AG08396 (cell line): ENCODE data around the gene RARRES2.
A peak's percentile ranks its signal among the peaks of the same experiment; 100 is the strongest.
"Not testable (repeated sequence)": the region's sequence is repeated elsewhere in the genome, so short reads cannot be mapped to it uniquely, and the experiment has no call there.

Source experiments
- DNase-seq: peaks from one replicate; pipeline ENCODE4 v3.0.0; 2012; ENCODE audit warnings: low spot score, mixed read lengths

Gene RARRES2

DNA sequence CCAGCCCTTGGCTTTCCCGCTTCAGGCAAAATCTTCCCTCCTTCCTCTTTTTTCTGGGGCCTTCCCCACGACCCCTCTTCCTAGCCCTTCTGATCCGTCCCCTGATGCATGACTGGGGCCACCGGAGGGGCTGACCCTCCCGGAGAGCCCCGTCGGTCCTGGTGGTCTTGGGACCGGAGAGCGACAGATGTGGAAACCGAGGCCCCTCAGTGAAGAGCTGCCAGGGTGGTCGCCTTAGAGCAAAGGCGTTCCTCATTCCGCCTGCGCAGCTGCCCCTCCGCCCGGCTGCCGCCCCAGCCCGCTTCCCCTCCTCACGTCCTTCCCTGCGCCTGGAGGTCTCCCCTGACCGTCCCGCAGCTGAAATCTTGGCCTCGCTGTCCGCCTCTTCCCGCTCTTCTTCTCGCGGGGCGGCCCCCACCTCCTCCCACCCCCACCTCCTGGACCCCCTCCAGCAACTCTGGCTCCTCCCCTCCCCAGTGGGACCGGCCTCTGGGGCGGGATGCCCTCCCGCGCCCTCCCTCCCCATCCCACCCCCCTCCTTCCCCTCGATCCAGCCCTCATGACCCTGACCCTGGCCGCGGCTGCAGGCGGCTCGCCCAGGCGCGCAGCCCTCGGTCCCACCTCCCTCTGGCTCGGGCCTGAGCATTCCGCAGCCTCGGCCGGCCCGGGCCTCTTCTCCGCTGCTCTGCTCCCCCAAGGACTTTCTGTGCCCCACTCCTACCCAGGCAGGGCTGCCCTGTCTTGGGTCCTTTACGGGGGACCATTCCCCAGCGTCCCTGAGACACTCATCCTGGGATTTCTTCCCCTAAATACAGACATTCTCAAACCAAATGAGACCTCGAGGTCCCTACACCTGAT lies at the start of gene RARRES2:
TSS of gene RARRES2 (minus strand) at position 367 of the 858 bp plus-strand sequence. CDS start 1,020 bp downstream, outside the sequence.
- peak; percentile 44 for DNase-seq

DNA sequence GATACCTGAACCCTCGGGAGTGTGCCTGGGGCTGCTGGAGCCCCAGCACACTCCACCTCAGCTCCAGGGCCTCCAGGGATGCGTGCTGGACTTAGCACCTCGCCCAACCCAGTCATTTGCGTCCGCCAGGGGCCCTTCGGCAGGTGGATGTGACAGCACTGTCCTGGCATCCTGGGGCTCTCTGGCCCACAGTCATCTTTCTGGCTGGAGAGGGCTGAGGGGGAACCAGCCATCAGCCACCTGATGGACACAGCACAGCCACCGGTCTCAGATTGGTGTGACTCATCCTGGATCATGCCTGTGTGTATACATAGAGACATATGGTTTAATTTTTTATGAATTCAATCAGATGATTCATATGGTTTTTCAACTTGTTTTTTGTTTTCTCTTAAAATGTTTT lies 48.8 kb upstream of the RARRES2 start:
- DNase-seq = no peak

DNA sequence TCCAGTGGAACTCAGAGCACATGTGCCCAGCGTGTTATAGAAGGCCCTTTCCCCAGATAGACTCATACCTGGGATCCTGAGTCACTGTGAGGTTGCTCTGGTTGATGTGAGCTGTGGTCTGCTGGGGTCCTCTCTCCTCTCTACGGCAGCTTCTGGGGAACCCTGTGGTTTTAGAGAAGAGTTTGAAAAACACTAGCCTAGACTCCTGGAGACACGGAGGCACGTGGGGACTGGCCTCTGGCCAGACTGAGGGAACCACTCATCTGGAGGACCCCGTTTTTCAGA lies 48.0 kb upstream of the RARRES2 start:
- no peak for DNase-seq

DNA sequence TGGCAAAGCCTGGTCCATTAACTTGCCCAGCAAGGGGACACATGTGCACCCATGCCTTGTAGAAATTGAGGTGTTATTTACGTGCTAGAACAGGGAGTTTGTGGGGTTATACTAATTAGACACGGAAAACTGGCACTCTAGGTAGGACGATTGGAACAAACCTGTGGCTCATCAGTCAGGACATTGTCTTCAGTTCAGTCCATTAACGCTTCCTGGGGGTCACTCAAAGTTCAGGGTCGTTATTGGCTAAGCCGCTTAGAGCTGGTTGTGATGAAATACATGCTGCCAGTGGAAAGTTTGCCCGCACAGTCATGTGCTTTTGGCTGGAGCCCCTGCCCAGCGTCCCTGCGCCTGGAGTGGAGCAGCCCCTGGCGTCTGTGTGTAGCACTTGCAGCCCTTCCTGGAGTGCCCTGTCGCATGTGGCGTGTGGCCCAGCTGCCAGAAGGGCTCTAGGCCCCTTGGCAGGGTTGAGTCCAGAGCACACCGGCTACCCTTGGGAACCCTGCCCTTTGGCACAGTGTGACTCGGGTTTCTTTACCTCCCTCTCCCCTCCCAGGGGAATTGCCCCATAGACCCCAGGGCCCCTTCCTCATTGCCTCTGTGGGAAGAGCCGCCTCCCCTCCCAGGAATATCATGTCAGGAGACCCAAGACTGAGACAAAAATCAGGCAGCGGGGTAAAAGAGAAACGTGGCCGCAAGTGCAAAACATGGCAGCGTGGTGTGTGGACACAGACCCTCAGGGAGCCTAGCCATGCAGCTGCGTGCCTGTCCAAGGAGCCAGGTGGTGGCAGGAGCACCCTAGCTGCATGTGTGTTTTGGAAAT lies 47.5 kb upstream of the RARRES2 start:
- peak; percentile 67 for DNase-seq

DNA sequence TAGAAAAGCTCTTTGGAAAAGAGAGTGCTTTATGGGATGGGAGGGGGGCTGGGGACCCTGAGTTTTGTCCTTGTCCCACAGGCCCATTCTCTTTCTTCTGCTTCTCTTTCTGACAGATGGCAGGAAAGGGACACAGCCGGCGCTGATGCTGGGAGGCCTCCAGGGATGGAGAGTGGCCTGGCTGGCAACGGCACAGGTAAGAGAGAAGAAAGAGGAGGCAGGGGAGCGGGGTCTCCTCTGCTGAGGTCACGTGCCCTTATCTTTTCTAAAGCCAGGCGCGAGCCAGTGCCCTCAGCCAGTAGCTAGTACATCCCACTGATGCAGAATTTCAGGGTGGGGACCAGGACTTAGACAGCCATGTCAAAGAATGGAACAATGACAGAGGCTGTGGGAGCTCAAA lies 46.9 kb upstream of the RARRES2 start:
- no peak for DNase-seq

DNA sequence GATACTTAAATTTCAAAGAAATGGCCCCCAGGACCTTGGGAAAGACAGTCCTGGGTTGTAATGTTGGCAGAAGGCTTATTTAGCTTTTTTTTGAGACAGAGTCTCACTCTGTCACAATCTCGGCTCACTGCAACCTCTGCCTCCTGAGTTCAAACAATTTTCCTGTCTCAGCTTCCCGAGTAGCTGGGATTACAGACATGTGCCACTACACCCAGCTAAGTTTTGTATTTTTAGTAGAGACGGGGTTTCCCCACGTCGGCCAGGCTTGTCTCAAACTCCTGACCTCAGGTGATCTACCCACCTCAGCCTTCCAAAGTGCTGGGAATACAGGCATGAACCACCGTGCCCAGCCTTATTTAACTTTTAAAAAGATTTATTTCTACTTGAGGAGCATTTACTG lies 44.5 kb upstream of the RARRES2 start:
- DNase-seq = not testable (repeated sequence)

DNA sequence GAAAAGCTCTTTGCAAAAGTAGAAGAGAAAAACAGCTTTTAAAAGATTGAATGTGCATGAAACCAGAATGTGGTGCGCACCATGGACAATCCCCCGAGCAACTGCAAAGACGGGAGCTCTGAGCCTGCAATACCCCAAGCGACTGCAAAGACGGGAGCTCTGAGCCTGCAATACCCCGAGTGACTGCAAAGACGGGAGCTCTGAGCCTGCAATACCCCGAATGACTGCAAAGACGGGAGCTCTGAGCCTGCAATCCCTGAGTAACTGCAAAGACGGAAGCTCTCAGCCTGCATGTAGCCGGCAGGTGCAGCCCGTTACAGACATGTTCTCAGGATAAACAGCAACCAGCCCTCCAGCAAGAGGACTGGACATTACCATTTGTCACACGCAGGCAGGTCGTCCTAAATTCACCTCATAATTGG lies 43.9 kb upstream of the RARRES2 start:
- DNase-seq = no peak

DNA sequence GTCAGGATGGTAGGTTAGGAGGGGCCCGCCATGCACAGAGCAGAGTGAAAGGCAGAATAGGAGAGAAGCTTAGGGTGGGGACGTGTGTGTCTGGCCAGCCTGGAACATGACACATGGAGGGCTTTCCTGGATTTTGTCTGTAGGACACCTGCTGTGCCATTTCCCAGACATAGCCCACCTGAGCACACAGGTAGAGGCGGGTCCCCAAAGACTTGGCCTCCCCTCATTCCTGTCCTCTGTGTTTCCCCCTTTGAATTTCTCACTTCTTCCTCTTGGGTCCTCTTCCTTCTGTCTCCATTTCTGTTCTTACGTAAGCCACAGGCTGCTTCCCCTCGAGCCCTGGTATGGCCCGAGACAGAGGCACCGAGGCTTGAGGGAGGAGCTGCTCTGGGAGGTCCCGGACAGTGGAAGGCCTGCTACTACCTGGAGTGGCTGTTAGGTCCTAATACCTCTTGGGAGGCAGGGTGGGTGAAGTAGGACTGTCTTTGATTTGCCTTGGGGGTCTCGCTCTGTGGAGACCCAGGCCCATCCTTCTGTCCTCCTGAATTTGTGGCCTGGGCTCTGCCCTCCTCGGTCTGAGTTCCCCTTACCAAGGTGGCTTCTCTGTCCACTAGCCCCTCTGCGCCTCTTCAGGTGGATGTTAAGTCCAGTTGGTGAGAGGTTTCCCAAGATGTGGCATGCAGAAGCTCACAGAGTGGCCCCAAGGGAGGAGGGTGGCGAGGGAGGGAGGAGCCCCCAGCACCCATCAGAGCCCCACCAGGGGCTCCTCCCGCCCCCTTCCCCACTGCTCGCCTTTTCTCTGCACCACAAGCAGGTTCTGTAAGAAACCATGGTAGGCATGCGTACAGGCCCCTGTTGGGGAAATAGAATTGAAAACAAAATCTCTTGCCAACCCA lies 43.2 kb upstream of the RARRES2 start:
- no peak for DNase-seq

DNA sequence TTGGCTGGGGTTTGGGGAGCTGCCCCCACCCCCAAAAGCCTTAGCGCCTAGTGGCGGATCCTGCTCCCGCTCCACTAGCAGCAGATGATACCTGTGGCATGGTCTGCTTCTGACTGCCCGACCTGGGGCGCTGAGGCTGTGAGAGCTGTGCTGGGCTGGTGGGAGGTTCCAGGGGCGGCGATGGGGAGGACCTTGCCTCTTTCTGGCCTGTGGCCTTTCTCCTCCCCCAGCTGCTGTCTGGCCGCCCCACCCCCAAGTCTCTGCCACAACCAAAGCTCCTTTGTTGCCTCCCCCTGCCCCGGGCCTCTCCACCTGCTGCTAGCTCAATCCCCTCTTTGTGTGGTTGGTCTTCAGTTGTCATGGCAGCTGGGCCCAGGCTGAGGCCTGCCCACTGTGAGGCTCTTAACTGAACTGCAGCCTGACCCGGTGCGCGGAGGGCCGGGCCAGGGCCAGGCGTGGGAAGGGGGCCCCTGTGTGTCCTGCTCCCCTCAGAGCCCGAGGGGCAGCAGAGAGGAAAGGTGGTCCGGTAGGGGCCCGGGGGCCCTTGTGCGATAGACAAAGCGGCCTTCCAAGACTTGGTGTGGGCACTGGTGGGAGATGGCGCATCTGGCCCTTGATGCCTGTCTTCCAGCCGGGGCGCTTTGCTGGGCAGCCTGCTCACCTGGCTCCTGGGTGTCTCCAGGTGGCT lies 42.4 kb upstream of the RARRES2 start:
- no peak for DNase-seq

DNA sequence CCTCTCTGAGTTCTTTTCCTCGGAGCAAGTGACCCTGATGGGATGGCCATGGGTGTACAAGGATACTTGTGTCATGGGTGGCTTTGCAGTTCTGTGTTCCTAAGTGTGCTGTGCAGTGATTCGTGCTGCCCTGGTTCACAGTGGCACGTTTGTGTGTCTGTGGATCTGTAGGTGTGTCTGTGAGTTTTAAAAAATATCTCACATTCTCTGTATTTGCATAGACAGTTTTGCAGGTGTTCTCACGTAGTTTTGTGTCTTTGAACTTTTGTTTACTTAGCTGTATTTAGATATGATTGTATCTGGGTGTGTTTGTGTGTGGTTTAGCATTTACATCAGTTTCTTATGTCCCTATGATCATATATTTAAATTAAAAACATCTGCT lies 41.4 kb upstream of the RARRES2 start:
- DNase-seq = no peak

DNA sequence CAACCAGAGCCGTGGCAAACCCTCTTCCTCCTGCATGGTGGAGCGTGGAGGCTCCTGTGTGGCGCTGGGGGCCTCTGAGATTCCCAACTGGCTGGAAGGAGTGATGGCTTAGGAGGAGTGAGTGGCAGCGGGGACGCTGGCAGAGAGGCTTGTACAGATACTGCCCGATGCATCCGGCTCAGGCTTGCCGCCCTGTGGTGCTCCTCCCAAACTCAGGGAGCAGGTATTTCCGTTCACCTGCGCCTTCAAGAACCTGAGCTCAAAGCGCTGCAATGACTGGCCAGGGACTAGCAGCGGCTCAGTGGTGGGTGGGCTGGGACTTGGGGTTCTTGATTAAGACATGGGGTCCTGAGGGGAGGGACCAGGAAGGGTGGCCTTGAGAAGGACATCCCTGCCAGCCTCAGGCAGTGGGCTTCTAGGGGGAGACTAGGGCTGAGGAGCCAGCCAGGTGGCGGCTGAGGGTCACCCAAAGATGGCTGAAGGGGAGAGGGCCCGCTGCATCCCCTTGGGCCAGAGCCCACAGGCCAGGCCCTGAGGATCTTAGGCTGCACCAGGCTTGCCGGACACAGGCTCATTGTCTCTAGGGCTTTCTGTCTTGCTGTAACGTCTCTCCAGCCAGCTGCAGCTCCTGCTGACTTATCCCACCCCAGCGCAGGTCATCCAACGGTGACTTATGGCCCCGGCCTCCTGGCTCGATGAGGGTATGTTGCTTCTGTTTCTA lies 40.9 kb upstream of the RARRES2 start:
- DNase-seq = no peak

DNA sequence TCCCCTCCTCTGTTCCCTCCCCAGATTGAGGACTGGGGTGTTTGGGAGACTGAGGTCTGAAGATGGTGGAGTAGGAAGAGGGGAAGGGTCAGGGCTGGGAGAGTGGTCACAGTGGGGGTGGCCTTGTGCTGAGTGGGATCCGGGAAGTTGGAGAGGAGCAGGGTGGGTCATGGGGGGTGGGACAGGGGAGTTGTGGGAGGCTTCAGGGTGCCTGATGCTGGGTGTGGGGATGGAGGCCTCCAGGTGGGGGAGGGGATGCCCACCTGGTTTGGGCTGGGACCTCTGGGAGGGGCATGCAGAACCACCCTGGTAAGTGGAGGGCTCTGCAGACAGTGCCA lies 40.3 kb upstream of the RARRES2 start:
- DNase-seq = no peak

DNA sequence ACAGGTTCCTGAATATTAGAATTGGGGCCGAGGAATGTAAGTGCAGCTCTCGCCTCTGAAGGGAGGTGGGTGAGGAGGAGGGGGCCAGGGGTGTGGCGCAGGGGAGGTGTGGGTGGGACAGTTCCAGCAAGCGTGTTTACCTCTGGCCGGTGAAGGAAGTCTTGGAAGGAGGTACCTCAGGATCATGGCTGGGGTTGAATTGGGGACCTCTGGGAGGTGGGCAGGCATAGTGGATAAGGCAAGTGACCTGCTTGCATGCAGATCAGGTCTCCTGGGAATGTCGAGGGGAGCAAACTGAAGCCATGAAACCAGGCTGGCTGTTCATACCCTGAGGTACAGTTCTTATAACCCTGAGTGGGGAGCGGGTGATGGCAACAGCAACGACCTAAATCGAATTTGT lies 39.7 kb upstream of the RARRES2 start:
- no peak for DNase-seq

DNA sequence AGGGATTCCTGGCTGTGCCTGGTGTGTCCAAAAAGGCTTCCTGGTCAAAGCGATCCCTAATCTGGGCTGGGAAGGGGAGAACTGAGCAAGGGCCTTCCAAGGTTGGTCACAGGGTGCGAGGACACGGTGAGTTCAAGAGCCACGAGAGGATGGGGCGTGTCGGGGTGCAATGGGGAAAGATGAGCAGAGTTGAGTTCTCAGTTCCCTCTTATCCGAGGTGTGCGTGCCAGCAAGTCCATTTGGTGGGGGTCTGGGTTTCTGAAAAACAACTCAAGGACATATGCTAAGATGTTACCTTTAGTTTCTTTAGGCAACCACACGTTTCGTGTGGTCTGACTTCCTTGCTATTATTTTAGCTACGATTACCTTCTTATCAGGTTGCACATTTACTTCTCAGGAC lies 39.0 kb upstream of the RARRES2 start:
- DNase-seq = no peak

DNA sequence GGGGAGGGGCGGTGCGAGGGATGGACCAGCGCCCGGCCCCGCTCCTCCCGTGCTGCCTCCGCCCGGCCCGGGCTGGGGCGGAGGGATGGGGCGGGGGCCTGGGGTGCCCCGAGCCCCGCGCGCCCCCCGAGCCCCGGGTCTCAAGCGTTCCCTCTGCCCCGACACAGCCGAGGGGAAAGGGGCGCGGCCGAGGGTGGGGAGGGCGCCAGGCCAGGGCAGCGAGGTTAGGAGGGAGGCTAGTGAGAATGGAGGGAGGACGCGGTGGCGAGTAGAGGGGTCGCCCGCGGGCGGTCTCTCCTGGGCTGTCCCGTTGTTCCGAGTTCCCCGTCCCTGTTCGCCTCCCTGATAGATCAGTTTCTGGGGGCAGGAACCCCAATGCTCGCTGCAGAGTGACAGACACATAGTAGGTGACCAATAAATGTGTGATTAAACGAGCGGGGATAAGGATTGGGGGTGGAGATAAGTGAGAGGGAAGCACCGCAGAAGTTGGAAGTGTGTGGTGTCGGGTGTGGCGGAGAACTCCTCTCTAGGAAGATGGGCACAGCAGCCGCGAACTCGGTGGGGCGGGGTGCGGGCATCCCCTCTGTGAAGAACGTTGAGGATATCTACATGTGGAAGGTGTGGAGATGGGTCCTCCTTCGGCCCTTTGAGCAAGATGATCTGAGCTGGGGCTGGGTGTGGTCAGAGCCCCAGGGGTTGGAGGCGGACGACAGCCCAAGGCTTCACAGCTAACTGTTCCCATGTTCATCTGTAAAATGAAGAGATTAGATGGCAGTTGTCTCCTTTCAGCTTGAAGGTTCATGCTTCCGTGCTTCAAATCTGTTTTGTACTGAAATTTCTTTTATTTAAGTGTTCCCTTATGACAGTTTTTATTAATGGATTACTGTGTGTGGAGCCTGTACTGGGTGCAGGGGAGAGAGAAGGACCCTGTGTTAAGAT lies 38.3 kb upstream of the RARRES2 start:
- DNase-seq = peak; percentile 46

DNA sequence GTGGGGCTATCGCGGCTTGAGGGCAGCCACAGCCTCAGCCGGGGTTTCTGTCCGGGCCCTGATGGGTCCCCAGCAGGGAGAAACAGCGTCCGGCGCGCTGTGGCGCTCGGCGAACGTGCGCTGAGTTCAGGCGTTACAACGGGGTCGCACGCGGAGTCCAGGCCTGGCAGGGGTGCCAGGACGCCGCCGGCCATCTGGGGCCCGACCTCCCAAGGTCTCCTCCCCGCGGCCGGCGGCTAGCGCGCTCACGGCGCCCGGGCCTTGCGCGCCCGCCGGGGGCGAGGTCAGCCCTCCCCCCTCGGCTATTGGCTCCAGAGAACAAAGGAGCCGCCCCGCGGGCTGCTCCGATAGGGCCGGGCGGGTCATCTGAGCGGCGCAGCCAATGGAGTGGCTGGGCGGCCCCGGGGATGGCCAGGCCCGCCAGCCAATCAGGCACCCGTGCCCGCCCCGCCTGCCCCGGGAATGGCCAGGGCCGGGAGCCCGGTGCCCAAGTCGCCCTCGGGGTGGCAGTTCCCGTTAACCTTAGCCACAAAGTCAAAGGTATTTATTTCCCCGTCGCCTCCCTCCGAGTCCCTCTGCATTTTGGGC lies 37.5 kb upstream of the RARRES2 start, which contains the start of gene ZNF775:
TSS of gene ZNF775 (plus strand) at position 478 of the 588 bp plus-strand sequence. CDS start 9,141 bp downstream, outside the sequence.
- DNase-seq = peak; percentile 100

DNA sequence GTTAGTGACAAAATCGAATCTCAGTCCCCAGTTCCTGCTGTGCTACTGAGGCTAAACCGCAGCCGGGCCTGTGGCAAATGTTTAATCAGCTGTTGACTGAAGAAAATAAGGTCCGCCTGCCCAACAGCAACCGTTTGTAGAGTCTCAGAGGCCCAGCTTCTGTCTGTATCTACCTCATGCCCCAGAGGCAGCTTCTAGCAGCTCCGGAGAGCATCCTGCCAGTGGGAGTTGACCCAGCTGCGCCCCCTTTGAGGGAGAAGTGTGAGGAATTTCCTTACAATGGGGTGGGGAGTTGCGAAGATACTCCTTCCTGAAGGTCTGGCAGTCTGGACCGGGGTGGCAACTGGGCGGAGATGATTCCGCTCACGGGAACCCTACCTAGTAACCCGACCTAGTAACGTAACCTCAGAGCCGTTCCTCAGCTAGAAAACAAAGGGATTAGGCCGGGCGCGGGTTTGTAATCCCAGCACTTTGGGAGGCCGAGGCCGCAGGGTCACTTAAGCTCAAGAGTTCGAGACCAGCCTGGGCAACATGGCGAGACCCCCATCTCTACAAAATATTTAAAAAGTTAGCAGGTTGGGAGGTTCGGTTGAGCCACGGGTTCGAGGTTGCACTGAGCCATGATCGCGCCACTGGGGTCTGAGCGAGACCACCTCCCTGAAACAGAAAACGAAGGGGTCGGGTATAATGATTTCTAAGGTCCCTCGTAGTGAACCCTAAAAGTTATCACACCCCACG lies 36.9 kb upstream of the RARRES2 start:
- peak; percentile 58 for DNase-seq

DNA sequence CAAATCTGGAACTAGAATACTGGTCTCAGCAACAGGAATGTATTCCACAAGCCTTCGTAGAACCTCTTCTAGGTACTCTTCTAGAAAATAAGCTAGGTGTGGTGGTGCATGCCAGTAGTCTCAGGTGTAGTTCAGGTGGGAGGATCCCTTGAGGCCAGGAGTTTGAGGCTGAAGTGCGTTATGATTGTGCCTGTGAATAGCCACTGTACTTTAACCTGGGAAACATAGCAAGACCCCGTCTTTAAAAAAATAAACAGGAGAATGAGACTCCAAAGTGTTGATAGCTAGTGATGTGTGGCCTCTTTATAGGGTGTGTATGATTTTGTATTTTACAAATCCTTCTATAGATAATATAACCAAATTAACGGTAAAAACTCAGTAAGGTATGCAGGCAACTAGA lies 36.2 kb upstream of the RARRES2 start:
- no peak for DNase-seq

DNA sequence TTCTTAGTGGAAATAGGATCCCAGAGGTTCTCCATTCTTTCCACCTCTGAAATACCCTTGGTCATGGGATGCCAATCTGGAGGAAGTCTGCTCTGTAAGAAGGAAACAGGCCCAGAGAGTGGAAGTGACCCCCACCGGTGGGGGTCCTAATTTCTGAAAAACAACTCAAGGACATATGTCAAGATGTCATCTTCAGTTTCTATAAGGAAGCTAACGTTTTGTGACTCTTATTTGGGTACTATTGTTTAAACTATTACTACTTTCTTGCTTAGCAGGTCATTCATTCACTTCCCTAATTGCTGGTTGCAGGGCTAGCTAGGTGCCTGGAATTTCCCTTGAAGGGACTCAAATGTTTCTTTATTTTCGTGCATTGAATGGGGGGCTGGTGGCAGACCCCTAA lies 35.8 kb upstream of the RARRES2 start:
- DNase-seq = no peak
